HG03108 (cell line): ENCODE measurements around the gene HS1BP3.

Experiments used
- ATAC-seq: cut with Tn5 transposase; IDR thresholded peaks from one replicate; pipeline ENCODE4 v1.9.1; 2021; ENCODE audit warnings: moderate library complexity; ENCODE audit not compliant: unreplicated experiment

The HS1BP3 gene

GRCh38 chr2:20674974-20675679, 24.2 kb upstream of the HS1BP3 start:
- ATAC-seq = no peak

- ATAC-seq = no peak
Measured at GRCh38 chr2:20674309-20674965, 23.5 kb upstream of the HS1BP3 start.

GRCh38 chr2:20673686-20674308, 22.9 kb upstream of the HS1BP3 start:
- ATAC-seq = no peak

GRCh38 chr2:20672201-20672951, 21.5 kb upstream of the HS1BP3 start:
- ATAC-seq = no peak

GRCh38 chr2:20671736-20672080, 20.8 kb upstream of the HS1BP3 start:
- no peak for ATAC-seq

GRCh38 chr2:20671036-20671735, 20.3 kb upstream of the HS1BP3 start:
- ATAC-seq = no peak

- ATAC-seq = no peak
Measured at GRCh38 chr2:20670315-20671035, 19.6 kb upstream of the HS1BP3 start.

- no peak for ATAC-seq
Measured at GRCh38 chr2:20669562-20670314, 18.8 kb upstream of the HS1BP3 start.

GRCh38 chr2:20668871-20669475, 18.1 kb upstream of the HS1BP3 start:
- no peak for ATAC-seq

- ATAC-seq = no peak
Measured at GRCh38 chr2:20668451-20668850, 17.6 kb upstream of the HS1BP3 start.

- ATAC-seq = no peak
Measured at GRCh38 chr2:20667531-20668401, 16.9 kb upstream of the HS1BP3 start.

- no peak for ATAC-seq
Measured at GRCh38 chr2:20667151-20667530, 16.2 kb upstream of the HS1BP3 start.

GRCh38 chr2:20666304-20667150, 15.6 kb upstream of the HS1BP3 start, which contains the start of gene GDF7:
Gene GDF7, plus strand, starts transcription at chr2:20667144. Its CDS starts 96 bp downstream, at chr2:20667240.
- no peak for ATAC-seq

GRCh38 chr2:20666005-20666303, 15.1 kb upstream of the HS1BP3 start:
- no peak for ATAC-seq

GRCh38 chr2:20665243-20666004, 14.5 kb upstream of the HS1BP3 start:
- ATAC-seq = no peak

- no peak for ATAC-seq
Measured at GRCh38 chr2:20664431-20665242, 13.7 kb upstream of the HS1BP3 start.
